HG03095 (cell line): ENCODE results near the gene SYNGR3.
A peak's percentile ranks its signal among the peaks of the same experiment; 100 is the strongest.

Experiments used
- ATAC-seq: cut with Tn5 transposase; IDR thresholded peaks from one replicate; pipeline ENCODE4 v1.9.1; 2021; ENCODE audit warnings: moderate library complexity; ENCODE audit not compliant: unreplicated experiment

The SYNGR3 gene

GRCh38 chr16:1991948-1992703 is 2.4 kb downstream of the SYNGR3 start:
- ATAC-seq = peak; percentile 40

- no peak for ATAC-seq
Measured at GRCh38 chr16:1992704-1993317, 3.0 kb downstream of the SYNGR3 start.

GRCh38 chr16:1993731-1994131 is 4.0 kb downstream of the SYNGR3 start:
- no peak for ATAC-seq

GRCh38 chr16:1997494-1998359 is 8.0 kb downstream of the SYNGR3 start:
- no peak for ATAC-seq

GRCh38 chr16:1998360-1998835 is 8.6 kb downstream of the SYNGR3 start:
- no peak for ATAC-seq

- ATAC-seq = no peak
Measured at GRCh38 chr16:1998852-1999801, 9.4 kb downstream of the SYNGR3 start.

- ATAC-seq = no peak
Measured at GRCh38 chr16:1999866-2000514, 10.2 kb downstream of the SYNGR3 start.

- ATAC-seq = no peak
Measured at GRCh38 chr16:2001035-2001434, 11.3 kb downstream of the SYNGR3 start.

GRCh38 chr16:2001456-2002355 is 11.9 kb downstream of the SYNGR3 start:
- ATAC-seq = no peak

- no peak for ATAC-seq
Measured at GRCh38 chr16:2002406-2003230, 12.8 kb downstream of the SYNGR3 start.

- no peak for ATAC-seq
Measured at GRCh38 chr16:2003231-2003826, 13.6 kb downstream of the SYNGR3 start.

- no peak for ATAC-seq
Measured at GRCh38 chr16:2003827-2004641, 14.3 kb downstream of the SYNGR3 start.

GRCh38 chr16:2004795-2005517 is 15.2 kb downstream of the SYNGR3 start:
- ATAC-seq = no peak

GRCh38 chr16:2005646-2006045 is 15.9 kb downstream of the SYNGR3 start:
- no peak for ATAC-seq

- no peak for ATAC-seq
Measured at GRCh38 chr16:2006317-2006716, 16.5 kb downstream of the SYNGR3 start.
